Measurements from ENCODE around the gene BABAM2.

GRCh38 chr2:27884601-27885000 lies 5.9 kb upstream of the BABAM2 start:
- TF ChIP-seq GLIS1 (tag by site-specific recombination; IDR thresholded peaks at IDR 0.05) (no peak), KLF1 (tag by site-specific recombination; IDR thresholded peaks at IDR 0.05) (no peak), ZSCAN5A (tag by site-specific recombination; IDR thresholded peaks at IDR 0.05) (no peak)
